Neural cell (in vitro differentiated cells): Measurements from ENCODE around the gene TBC1D14.

ENCODE experiments used
- EP300 ChIP-seq: fragments of 450-650 bp; conservative IDR thresholded peaks from 2 replicates; pipeline ENCODE4 v1.6.1; 2014; ENCODE audit warnings: antibody characterized with exemption, mild to moderate bottlenecking, moderate library complexity; ENCODE audit not compliant: poor library complexity, severe bottlenecking
- EZH2 ChIP-seq: fragments of 200-600, 300-800 bp; shearing (Covaris generic), sonication (generic); IDR thresholded peaks from 2 replicates; pipeline ENCODE4 v1.6.1; 2014; ENCODE audit warnings: antibody characterized with exemption, low read length, borderline replicate concordance, mild to moderate bottlenecking; ENCODE audit not compliant: insufficient read depth, poor library complexity, severe bottlenecking
- MXI1 ChIP-seq: fragments of 450-650 bp; conservative IDR thresholded peaks from 2 replicates; pipeline ENCODE4 v1.6.1; 2014; ENCODE audit warnings: antibody characterized with exemption, mild to moderate bottlenecking; ENCODE audit not compliant: poor library complexity, severe bottlenecking
- RAD21 ChIP-seq: fragments of 450-650 bp; conservative IDR thresholded peaks from 2 replicates; pipeline ENCODE4 v1.6.1; 2014; ENCODE audit warnings: antibody characterized with exemption, mild to moderate bottlenecking, moderate library complexity
- TAF1 ChIP-seq: IDR thresholded peaks from 2 replicates; pipeline ENCODE4 v1.6.1; 2012; ENCODE audit warnings: low read depth
- TF ChIP-seq, protein P1 (sequence below): fragments of 450-650 bp; IDR thresholded peaks from 2 replicates; pipeline ENCODE4 v1.5.1; 2014; ENCODE audit warnings: antibody characterized with exemption, mild to moderate bottlenecking, moderate library complexity; ENCODE audit not compliant: poor library complexity, severe bottlenecking

GRCh38 chr4:6869944-6870343 is 39.7 kb upstream of the TBC1D14 start:
- TF ChIP-seq RAD21 (no peak), TAF1 (no peak), MXI1 (no peak), EP300 (no peak), EZH2 (no peak)
- TF ChIP-seq, protein P1, sequence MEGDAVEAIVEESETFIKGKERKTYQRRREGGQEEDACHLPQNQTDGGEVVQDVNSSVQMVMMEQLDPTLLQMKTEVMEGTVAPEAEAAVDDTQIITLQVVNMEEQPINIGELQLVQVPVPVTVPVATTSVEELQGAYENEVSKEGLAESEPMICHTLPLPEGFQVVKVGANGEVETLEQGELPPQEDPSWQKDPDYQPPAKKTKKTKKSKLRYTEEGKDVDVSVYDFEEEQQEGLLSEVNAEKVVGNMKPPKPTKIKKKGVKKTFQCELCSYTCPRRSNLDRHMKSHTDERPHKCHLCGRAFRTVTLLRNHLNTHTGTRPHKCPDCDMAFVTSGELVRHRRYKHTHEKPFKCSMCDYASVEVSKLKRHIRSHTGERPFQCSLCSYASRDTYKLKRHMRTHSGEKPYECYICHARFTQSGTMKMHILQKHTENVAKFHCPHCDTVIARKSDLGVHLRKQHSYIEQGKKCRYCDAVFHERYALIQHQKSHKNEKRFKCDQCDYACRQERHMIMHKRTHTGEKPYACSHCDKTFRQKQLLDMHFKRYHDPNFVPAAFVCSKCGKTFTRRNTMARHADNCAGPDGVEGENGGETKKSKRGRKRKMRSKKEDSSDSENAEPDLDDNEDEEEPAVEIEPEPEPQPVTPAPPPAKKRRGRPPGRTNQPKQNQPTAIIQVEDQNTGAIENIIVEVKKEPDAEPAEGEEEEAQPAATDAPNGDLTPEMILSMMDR, result no peak
